Midbrain (tissue), 1 donor: Measurements from ENCODE around the gene CFC1.
"Not testable (repeated sequence)": the region's sequence is repeated elsewhere in the genome, so short reads cannot be mapped to it uniquely, and the experiment has no call there.

Experiments used
- DNase-seq: peaks from one replicate; lab custom pipeline; 2025; lab: John Stamatoyannopoulos, UW

CFC1 gene

DNA sequence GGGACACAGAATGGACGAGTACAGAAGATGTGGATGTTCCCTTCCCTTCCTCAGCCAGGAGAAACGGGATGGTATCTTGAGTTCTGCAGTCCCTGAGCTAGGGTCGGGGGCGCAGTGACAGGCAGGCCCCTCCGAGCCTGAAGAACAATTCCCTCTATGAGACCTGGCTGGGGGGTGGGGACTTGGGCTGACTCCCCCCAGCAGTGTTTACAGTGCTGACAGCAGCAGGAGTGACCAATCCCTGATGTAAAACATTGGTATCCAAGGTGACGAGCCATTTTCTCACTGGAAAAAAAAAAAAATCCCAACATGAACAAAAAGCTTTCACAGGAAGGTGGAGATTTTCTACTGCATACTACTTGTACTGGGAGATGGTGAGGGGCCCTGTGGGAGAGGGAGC, at the start of gene CFC1:
Gene CFC1 (minus strand): TSS at position 183 of the 400 bp plus-strand sequence. CDS start 288 bp downstream, outside the sequence.
- DNase-seq, result not testable (repeated sequence)

DNA sequence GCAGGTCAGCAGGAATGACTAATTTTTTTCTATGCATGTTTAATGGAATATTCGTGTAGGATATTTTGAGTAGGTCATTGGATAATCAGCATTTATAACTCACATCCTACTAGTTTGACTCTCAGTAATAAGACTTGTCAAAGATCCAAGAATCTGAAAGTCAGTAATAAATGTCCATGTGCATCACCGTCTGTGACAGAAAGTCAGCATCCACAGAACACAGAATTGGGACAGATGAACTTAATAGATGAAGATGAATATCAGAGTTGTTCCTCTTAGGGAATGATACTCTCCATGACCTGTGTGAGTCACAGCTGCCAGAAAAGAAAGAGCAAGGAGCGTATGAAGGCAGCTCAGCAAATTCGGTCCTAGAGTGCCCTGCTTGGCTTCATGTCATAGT, 42.3 kb upstream of the CFC1 start:
- DNase-seq, result not testable (repeated sequence)

DNA sequence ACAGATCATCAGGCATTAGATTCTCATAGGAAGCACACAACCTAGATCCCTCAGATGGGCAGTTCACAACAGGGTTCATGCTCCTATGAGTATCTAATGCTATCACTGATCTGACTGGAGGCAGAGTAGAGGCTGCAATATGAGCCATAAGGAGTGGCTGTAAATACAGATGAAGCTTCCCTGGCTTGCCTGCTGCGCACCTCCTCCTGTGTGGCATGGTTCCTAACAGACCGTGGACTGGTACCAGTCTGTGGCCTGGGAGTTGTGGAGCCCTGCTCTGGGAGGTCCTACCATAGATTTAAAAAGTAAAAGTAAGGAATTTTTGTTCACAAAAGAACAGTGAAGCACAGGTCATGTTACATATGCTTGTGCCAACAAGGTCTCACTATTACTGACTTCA, 39.6 kb upstream of the CFC1 start:
- not testable (repeated sequence) for DNase-seq

DNA sequence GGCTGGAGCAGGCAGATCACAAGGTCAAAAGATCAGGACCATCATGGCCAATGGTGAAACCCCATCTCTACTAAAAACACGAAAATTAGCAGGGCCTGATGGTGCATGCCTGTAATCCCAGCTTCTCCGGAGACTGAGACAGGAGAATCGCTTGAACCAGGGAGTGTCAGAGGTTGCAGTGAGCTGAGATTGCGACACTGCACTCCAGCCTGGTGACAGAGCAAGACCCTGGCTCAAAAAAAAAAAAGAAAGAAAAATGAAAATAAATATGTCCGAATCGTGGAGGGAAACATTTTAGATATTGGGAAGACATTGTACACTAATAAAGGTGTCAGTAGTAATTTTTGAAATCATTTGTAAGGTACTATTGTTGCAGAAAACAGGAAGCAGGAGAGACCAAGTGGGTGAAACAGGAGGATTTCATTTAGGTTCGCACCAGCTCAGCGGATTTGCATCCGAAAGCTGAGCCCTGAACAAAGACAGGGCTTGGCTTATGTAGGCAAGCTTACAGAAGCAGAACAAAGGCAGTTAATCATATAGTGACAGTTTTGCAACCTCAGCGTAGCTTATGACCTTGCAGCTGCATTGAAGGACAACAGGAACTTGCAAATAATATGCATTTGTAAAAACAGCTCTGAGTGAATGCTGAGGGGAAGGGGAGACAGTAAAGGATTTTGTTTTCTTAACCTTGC, 29.6 kb upstream of the CFC1 start:
- not testable (repeated sequence) for DNase-seq

DNA sequence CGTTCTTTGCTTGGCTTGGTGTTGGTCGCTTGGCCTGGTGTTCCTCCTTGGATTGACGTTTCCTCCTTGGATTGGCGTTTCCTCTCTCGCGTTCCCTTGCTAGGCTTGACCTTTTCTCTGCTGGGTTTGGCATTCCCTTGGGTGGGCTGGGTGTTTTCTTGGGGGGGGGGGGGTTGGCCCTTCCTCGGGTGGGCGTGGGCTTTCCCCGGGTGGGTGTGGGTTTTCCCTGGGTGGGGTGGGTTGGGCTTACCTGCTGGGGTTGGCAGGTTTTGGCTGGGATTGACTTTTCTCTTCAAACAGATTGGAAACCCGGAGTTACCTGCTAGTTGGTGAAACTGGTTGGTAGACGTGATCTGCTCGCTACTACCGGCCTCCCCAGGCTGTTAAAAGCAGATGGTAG, 11.8 kb upstream of the CFC1 start, which contains the start of gene POTEJ:
Gene POTEJ (plus strand): TSS at position 301 of the 400 bp plus-strand sequence. CDS start 93 bp downstream, at position 394.
- DNase-seq, result not testable (repeated sequence)

DNA sequence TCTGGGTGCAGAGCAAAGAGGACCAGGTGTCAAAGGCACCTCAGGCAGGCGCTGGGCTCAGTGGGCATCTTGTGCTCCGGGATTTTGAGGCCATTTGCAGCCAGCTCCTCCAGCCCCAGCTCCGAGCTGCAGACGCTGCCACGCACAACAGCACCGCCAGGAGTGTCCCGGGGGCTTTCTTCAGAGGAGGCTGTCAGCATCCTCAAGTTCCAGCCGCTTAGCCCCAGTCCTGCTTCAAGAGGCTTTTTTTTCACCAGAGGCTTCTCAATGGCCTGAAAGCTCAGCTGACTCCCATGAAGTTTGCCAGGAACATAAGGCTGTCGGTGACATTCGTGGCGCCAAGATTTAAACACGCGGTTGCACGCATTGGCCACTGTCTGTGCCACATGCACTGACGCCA, 11.1 kb upstream of the CFC1 start:
- DNase-seq, result not testable (repeated sequence)

DNA sequence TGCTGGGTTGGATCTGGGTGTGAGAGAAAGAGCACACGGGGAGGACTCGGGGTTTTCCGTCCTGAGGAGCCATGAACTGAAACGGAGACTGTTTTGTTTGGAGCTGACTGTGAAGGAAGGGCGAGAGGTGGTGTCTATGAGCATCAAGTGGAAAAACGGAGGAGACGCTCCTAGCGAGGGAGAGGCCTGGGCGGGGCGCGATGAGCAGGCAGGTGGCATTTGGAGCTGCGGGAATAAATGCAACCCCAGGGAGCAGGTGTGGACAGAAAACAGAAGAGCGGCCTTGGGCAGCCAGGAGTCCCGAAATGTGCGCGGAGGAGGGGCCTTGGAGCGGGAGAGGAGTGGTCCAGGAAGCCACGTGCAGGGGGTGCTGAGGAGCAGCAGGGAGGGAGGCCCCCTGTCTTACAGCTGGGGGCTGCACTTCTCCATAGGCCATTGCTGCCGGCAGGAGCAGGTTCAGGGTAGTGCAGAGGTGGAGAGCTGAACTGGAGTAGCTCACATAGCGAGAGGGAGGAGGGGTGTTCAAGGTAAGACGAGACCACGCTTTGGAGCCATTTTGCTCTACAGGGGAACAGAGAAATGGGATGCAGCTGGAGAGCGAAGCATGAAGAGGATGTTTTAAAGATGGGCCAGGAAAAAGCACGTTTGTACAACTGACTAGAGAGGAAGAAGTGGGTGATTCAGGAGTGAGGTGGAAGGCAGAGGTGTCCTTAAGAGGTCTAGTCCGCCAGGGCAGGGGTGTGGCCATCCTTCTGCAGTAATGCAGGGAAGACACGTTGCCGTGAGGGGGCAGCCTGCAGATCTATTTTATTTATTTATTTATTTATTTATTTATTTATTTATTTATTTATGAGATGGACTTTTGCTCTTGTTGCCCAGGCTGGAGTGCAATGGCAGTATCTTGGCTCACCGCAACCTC, 9.9 kb upstream of the CFC1 start:
- not testable (repeated sequence) for DNase-seq

DNA sequence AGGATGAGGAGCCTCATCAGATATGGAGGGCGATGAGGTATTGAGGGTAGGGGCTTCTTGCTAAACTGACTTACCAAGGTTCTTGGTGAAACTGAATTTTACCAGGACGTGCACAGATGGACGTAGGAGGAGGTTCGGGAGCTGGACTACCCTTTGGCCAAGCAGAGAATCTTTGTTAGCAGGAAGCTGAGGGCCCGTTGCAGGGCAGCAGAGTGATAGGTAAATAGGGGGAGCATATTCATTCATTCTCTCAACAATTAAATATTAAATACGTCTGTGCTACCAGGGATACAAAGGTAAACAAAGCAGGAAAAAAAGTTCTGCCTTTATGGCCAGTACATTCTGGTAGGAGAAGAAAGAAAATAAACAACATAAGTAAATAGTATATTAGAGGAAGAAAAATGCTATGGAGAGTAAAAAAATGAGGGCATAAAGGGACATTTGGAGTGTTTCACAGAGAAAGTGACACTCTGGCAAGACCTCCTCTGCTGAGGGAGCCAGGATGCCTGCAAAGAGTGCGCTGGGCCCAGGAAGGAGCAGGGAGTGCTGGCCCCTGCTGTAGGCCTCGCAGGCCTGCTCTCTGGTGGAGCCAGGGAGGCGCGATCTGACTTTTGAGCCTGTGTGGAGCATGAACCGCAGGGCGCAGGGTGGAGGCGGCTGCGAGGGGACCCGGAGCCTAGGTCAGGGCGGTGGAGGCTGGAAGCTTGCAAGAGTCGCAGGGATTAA, 9.1 kb upstream of the CFC1 start:
- DNase-seq, result not testable (repeated sequence)

DNA sequence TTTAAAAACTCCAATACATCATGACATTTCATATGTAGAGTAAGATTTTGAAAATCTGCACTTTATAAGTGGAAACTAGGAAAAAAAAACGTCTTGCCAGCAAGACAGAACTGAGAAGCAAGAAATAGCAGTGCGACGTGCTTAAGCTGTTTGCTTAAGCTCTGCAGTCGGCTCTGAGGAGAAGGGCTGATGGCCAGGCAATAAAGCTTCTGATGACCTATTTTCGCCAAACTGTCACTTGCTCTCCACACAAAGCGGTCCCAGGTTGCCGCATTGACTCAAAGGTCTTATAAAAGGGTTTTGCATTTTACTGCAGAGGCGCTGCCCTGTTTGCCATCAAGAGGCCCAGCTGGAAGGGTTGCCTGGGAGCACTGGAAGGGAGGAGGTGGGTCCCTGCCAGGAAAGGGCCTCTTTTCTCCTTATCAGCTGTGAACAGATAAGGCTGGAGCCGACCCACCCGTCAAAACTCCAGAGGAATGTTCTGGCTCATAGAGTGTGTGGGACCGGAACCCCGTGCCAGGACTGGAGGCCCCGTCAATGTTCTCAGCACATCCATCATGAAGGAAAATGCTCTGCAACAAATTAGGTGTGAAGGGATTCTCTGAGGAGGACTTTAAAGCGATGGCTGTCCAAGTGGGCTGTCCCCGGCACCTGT, 2.4 kb upstream of the CFC1 start:
- DNase-seq, result not testable (repeated sequence)

DNA sequence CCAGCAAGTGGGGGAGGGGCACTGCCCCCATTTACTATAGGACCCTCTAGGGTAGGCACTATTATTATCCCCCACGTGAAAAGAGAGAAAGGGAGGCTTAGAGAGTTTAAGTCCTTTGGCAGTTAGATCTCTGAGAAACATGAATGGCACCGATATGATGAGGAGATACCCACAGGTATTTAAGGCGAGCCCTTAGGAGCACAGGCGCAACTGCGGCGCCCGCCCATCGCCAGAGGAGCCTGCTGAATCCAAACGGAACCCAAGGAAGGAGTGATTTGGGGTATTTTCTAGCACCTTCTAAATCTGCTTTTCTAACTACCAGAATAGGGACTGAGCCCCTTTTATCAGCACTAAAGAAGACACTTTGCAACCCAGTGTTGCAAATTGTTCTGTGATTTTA, 551 bp upstream of the CFC1 start:
- DNase-seq, result not testable (repeated sequence)

DNA sequence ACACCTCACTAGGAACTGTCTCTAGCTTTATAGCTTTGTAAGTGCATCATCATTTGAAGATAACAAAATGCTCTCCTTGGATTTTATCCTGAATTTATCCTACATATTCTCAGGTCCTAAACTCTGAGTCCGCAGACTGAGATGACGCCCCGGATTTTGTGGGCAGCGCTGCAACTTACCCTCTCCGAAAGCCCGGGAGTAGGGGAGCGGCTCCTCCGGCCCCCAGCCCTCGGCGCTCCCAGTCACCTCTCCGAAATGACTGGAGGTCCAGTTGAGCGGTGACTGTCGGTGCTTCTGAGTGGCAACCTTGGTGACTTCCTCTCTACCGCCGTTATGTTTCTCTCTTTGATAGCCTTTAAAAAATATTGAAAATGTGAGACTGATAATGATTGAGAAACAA, 912 bp downstream of the CFC1 start:
- DNase-seq, result not testable (repeated sequence)

DNA sequence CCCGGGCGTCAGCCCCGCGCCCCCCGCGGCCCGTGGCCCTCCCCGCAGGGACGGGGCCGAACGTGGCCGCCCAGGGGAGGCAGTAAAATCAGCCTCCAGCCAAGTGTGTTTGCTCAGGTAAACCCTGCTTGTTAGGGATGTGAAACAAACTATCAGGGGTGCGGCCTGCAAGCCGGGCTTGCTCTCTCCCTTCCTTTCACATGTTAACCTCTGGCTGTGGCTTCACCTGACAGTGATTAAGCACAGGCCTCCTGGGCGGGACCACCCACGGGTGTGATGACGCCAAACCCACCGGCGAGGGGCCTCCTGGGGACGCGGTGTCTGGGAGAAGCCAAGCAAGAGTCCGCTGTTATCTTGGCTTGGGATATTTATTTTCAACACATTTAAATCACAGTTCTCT, 1.4 kb downstream of the CFC1 start:
- DNase-seq, result not testable (repeated sequence)

DNA sequence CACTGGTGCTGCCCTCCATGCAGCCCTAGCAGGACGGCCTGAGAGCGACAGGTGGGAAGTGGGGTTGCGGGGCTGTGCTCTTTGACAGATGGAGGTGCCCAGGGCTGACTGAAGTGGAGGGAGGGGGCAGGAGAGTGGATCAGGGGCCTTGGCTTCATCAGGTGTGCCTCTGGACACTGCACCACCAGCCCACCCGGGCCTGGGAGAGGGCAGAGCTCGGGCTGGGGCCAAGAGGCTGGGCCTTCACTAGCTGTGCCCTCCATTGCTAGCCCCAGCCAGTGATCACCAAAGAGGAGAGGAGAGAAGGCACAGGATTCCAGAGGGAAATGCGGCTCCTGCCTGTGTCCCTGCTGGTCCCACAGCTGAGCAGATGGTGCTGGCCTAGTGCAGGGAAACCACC, 2.6 kb downstream of the CFC1 start:
- DNase-seq, result not testable (repeated sequence)

DNA sequence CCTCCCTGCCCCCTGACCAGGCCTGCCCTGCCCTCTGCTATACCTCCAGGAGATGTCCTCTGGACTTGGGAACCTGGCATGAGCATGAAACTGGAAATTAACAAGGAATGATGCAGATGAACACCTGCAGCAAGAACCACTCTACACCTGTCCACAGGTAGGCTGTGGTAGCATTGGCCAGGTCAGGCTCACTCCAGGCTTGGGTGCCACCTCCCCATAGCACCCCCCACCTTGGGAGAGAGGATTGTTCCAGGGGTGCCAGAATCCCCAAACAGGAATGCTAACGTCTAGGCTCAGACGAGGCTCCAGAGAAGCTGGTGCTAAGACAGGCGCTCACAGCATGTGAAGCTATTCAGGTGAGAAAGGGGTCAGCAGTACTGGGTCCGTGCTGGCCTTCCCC, 5.4 kb downstream of the CFC1 start:
- DNase-seq, result not testable (repeated sequence)

DNA sequence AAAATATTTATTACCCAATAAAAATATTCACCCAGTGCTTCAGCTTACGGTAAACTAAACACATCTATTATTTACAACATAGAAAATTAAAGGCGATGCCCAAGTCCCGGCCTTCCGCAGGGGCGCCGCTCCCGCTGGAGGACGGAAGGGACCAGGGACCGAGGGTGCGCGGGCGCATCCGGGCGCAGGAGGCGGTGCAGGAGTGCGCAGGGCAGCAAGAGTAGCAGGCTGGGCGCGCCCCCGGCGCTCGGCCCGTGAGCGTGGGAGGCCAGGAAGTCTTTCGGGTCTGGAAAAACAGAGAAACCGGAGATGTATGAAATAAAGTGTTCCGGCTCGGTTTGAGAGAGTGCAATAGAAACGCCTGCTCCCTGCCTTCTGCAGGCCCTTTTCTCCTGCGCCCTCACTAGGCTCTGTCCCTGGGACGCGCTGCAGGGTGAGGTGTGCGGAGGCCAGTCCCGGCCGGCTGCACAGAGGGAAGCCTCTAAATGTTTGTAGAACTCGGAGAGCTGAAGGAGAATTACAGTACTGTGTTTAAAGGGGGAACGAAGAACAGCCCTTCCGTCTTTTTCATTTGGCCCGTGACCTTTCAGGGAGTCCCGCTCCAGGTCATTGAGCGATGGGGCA, 6.5 kb downstream of the CFC1 start:
- DNase-seq, result not testable (repeated sequence)

DNA sequence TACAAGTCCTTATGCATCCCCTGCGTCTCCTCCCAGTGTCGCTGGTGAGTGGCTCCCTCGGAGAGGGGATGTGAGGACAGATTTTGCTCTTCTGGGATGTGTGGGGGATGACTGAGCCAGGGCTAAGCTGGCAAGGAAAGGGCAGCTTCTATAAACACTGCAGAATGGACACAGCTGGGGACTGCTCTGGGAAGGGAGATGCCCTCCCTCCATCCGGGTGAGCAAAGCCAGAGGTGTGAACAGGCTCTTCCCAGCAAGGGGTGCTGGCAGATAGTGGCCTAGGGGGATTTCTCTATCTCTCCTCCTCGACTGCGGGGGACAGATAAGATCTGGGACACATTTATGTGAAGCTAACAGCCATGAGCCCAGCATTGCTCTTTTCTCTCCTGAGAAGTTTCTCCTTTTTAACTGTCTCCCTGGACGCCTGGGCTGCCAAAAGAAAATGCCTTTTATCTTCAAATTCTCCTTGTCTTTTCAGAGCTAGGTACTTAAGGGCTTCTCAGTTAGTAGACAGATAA, 8.5 kb downstream of the CFC1 start:
- DNase-seq, result not testable (repeated sequence)

DNA sequence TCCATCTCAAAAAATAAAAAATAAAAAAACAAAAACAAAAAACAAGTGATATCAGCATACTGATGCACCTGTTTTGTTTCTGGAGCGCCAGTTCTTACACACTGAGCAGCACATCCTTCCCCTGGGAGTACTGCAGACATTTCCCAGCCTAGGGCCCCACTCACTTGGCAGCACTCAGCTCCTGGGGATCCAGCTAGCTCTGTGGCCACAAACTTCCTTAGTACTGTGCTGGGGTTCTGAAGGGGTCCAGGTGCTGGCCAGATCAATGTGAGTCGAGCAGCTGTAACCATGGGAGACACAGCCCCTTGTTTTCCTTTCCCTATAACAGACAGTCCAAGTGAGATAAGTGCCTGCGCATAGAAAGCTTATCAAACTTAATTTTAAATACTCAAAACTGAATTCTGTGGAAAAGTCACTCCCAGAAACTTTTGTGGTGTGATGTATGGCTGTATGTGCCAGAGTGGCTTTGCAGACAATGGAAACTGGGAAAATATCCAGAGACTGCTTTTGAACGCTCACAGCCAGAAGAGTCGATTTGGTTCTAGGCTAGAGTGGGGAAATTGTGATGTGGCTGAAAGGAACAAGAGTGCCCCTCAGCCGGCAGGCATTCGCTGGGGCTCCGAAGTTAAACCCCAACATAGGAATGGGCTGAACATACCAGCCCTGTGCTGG, 9.1 kb downstream of the CFC1 start:
- DNase-seq, result not testable (repeated sequence)

DNA sequence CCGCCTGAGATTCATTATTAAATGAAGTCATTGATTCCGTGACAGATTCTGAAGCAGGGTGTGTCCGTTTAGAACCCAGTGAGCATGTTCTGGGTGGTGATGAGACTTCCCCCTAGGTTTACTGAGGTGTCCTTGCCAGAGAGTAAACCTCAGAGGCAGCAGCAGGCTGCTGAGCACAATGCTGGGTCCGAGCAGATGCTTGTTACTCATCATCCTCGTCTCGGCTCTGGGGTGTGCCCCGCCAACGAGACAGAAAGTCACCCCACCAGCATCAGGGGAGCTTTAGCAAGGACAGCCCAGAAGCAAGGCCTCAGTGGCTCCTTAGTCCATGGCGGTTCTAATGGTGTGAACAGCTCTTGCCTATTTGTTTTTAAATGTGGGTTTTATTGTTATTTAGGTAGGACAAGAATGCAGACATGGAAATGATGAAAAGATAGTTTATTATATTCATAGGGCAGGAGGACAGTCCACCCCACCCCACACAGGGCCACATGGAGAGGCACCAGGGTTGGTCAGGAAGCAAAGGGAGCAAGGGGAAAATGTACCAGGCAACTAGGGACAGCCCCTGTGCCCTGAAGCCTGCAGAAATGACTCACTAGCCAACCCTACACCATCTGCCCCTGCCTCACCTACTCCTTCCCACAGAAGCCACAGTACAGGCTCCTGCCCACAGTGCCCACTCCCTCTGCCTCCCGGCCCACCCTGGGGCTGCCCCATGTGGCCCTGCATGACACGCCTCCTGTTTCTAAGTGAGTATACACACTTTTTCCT, 10.5 kb downstream of the CFC1 start:
- not testable (repeated sequence) for DNase-seq

DNA sequence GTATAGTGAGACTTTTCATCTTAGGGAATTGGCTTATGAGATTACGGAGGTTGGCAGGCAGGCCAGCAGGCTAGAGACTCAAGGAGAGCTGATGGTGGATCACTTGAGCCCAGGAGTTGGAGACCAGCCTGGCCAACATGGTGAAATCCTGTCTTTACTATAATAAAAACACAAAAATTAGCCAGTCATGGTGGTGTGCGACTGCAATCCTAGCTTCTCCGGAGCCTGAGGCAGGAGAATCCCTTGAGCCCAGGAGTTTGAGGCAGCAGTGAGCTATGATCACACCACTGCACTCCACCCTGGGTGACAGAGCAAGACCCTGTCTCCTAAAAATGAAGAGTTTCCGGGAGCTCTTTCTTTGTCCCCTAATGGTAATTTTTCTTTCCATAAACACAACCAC, 14.6 kb downstream of the CFC1 start:
- not testable (repeated sequence) for DNase-seq
